HG02938 (cell line): Measurements from ENCODE around the gene TNFRSF21.

Experiments used
- ATAC-seq: cut with Tn5 transposase; IDR thresholded peaks from one replicate; pipeline ENCODE4 v1.9.1; 2021; ENCODE audit warnings: mild to moderate bottlenecking, moderate library complexity; ENCODE audit not compliant: unreplicated experiment

The TNFRSF21 gene

DNA sequence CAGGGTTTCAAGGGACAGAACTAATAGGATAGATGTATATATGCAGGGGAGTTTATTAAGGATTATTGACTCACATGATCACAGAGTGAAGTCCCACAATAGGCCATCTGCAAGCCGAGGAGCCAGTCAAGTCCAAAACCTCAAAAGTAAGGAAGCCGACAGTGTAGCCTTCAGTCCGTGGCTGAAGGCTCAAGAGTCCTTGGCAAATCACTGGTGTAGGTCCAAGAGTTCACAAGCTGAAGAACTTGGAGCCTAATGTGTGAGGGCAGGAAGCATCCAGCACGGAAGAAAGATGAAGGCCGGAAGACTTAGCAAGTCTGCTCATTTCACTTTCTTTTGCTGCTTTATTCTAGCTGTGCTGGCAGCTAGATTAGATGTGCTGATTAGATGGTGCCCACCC lies 128.0 kb downstream of the TNFRSF21 start:
- ATAC-seq, result no peak
